Measurements from ENCODE around the gene LGR6. TPM values are rescaled to one million over a fixed set of nuclear protein-coding genes. Genes with fewer than 3 reads are reported as not detected.

The LGR6 gene
- total and polyA plus RNA-seq, 8 donors: 0.15 to 3.5 (median 0.58) TPM; not detected in 4

GRCh38 chr1:202285908-202286307 lies 92.3 kb downstream of the LGR6 start:
- WGBS, 5 donors: 86 to 96% (median 89%) methylated on average over 3 of the region's 3 CpGs
- peaks cover 0 to 7% (median 0%) of the 10 kb centered on the region in 4 donors for H3K4me1 ChIP-seq
- no peaks in the 10 kb centered on the region for H3K36me3 ChIP-seq
- H3K9me3 ChIP-seq: no peaks in the 10 kb centered on the region
- TF ChIP-seq POLR2A (IDR thresholded peaks at IDR 0.05) (no peak), EP300 (IDR thresholded peaks at IDR 0.05) (no peak), CTCF (IDR thresholded peaks at IDR 0.05) (no peak), POLR2AphosphoS5 (IDR thresholded peaks at IDR 0.05) (no peak)
- no peak overlapping the region for H3K4me3 ChIP-seq
- no peak for DNase-seq
- no peaks in the 10 kb centered on the region for H3K27me3 ChIP-seq
- intact Hi-C loops (cut with DNase I; ENCODE audit: low total_unique reads): no loop called here
- no peak overlapping the region for H3K27ac ChIP-seq

- Histone ChIP-seq H3K4me1 (peaks cover 0 to 7% (median 0%) of the 10 kb centered on the region in 4 donors), H3K36me3 (no peaks in the 10 kb centered on the region), H3K27ac (no peak overlapping the region), H3K4me3 (no peak overlapping the region), H3K9me3 (no peaks in the 10 kb centered on the region), H3K27me3 (no peaks in the 10 kb centered on the region)
- intact Hi-C loops (cut with DNase I; ENCODE audit: low total_unique reads): no loop called here
- whole genome bisulfite sequencing, 5 donors: 52 to 76% (median 65%) methylated on average over 6 of the region's 6 CpGs
- TF ChIP-seq POLR2A (IDR thresholded peaks at IDR 0.05): no peak
- no peak for TF ChIP-seq EP300 (IDR thresholded peaks at IDR 0.05)
- TF ChIP-seq CTCF (IDR thresholded peaks at IDR 0.05): no peak
- no peak for TF ChIP-seq POLR2AphosphoS5 (IDR thresholded peaks at IDR 0.05)
- peak in 1 of 2 donors; percentile 39 for DNase-seq
These were observed 93.1 kb downstream of the LGR6 start for GRCh38 chr1:202286622-202287097.

- H3K27me3 ChIP-seq: no peaks in the 10 kb centered on the region
- H3K4me1 ChIP-seq: peaks cover 0 to 7% (median 0%) of the 10 kb centered on the region in 4 donors
- TF ChIP-seq EP300 (IDR thresholded peaks at IDR 0.05) (no peak), POLR2AphosphoS5 (IDR thresholded peaks at IDR 0.05) (no peak), POLR2A (IDR thresholded peaks at IDR 0.05) (no peak), CTCF (IDR thresholded peaks at IDR 0.05) (no peak)
- H3K36me3 ChIP-seq: no peaks in the 10 kb centered on the region
- intact Hi-C loops (cut with DNase I; ENCODE audit: low total_unique reads): no loop called here
- H3K9me3 ChIP-seq: no peaks in the 10 kb centered on the region
- no peak overlapping the region for H3K4me3 ChIP-seq
- no peak overlapping the region for H3K27ac ChIP-seq
- DNase-seq: no peak
- WGBS, 5 donors: 77 to 94% (median 85%) methylated on average over 1 of the region's 1 CpG
These were observed 93.6 kb downstream of the LGR6 start for GRCh38 chr1:202287196-202287595.

- no peaks in the 10 kb centered on the region for H3K9me3 ChIP-seq
- intact Hi-C loops (cut with DNase I; ENCODE audit: low total_unique reads): no loop called here
- no peaks in the 10 kb centered on the region for H3K27me3 ChIP-seq
- TF ChIP-seq POLR2AphosphoS5 (IDR thresholded peaks at IDR 0.05): no peak
- no peak for TF ChIP-seq EP300 (IDR thresholded peaks at IDR 0.05)
- no peak for TF ChIP-seq CTCF (IDR thresholded peaks at IDR 0.05)
- H3K27ac ChIP-seq: no peak overlapping the region
- peaks cover 0 to 7% (median 0%) of the 10 kb centered on the region in 4 donors for H3K4me1 ChIP-seq
- no peaks in the 10 kb centered on the region for H3K36me3 ChIP-seq
- no peak overlapping the region for H3K4me3 ChIP-seq
- no peak for DNase-seq
- 24 to 71% (median 45%) methylated on average over 3 of the region's 3 CpGs for WGBS, 5 donors
These were observed 94.6 kb downstream of the LGR6 start for GRCh38 chr1:202288177-202288576.
